Fibroblast of gingiva (primary cell): ENCODE results near the gene PCK2.

Experiments
- DNase-seq: peaks from one replicate; pipeline ENCODE4 v3.0.0-alpha.2; 2011; ENCODE audit warnings: low read depth

PCK2 gene

DNA sequence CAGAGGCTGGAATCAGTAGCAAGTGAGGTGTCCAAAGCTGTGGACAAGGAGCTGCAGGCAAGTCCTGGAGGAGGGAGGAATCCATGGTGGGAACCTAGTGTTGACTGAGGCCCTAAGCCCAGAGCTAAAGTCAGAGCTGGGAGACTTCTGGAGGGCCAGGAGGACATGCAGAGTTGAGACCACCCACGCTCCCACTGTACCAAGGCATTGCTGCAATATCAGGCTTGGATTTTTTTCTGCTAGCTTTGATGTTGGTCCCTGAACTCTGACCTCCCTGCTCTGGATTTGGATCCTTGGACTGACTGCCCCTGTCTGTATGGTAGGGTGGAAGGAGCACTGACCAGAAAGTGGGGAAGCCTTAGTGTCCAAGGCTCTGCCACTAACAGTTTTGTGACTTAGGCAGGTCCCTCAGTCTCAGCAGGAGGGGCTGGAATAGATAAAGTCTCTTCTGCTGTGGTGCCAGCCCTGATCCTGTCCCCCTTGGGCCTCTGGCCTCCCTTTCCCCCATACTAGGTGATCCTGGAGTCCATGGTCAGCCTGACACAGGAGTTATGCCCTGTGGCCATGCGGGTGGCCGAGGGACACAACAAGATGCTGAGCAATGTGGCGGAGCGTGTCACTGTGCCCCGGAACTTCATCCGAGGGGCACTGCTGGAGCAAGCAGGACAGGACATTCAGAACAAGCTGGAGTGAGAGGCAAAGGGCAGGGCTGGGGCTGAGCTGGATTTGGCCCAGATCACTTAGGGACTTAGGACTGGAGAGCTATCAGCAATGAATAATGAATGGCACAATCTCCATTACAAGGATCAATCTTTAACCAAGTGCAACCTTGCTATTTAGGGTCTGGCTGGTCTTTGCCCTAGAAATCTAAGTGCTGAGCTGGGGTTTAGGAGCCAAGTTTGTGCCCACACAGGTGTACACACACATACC, 32.9 kb upstream of the PCK2 start:
- no peak for DNase-seq

DNA sequence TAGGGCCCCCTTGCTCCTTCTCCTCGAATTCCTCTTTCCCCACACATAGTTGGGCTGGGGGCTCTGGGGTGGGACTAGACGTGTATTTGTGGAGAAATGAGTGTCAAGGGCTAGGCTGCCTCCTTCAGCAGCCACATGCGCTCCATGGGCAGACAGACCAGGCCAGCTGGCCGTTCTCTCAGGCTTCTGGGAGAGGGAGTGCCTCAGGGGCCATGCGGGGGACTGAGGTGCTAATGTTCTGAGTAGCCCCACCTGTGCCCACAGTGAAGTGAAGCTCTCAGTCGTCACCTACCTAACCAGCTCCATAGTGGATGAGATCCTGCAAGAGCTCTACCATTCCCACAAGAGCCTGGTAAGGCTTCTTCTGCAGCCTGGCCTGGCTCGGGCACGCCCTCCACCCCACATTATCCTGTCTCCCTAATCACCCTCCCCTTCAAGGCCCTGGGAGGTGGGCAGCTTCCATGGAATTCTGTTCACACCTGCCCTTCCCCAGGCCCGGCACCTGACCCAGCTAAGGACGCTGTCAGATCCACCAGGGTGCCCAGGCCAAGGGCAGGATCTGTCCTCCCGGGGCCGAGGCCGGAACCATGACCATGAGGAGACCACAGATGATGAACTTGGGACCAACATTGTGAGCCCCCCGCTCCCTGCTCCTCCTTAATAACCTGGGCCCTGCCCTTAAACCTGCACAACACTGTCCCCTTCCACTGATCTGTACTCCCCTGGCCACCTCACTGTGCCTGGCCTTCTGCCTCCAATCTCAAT, 31.7 kb upstream of the PCK2 start:
- no peak for DNase-seq

DNA sequence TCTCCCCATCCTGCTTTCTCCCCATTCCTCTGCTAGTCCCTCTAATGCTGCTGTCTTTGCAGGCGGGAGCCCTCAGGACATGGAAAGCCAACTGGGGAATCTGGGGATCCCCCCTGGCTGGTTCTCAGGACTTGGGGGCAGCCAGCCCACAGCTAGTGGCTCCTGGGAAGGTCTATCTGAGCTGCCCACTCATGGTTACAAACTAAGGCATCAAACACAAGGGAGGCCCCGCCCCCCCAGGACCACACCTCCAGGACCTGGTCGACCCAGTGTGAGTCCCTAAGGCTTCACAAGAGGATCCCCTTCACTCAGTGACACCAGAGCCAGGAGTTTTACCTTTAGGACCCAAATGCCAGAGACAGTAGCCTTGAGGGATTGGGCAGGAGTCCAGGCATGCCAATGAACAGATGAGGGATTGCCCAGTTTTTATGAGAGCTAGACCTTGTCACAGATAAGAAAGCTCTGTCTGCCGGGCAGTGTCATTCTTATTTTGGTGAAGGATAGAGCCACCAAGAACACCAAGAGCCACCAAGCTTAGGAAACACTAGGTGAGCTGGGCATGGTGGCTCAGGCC, 30.8 kb upstream of the PCK2 start:
- no peak for DNase-seq

DNA sequence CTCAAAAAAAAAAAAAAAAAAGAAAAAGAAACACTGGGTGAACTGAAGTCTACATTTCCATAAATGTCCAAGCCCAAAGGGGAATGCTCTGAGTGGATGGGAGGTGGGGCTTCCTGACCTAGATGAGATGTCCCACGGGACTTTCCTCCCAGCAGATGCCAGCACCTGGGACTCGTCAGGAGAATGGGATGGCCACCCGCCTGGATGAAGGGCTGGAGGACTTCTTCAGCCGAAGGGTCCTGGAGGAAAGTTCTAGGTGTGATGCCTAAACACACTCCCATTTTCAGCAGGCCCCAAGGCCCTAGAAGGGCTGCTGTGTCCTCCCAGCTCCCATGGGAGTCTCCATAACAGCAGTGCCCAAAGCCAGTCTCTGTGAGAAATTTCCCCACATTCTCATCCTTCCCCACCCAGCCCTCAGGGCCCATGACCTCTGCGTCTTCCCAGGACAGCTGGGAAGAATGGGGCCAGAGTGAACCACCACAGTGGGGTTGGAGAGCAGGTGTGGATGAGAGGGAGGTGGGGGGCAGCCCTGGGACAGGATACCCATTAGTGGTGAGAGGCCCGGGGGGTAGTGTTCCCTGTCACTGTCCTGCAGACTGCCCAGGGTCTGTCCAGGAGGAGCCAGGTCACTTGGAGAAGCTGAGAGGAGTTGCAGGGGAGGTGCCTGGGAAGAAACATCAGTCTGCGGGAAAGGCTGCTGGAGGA, 29.9 kb upstream of the PCK2 start:
- no peak for DNase-seq

DNA sequence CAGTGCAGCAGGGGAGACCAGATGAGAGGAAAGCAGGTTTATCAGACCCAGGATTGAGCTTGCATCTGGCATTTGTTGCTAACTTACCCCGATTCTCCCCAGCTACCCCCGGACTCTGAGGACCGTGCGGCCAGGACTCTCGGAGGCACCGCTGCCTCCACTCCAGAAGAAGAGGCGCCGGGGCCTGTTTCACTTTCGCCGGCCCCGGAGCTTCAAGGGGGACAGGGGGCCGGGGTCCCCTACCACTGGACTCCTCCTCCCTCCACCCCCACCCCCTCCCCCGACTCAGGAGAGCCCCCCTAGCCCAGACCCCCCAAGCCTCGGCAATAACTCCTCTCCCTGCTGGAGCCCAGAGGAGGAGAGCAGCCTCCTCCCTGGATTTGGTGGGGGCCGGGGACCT, 29.3 kb upstream of the PCK2 start:
- DNase-seq = no peak

DNA sequence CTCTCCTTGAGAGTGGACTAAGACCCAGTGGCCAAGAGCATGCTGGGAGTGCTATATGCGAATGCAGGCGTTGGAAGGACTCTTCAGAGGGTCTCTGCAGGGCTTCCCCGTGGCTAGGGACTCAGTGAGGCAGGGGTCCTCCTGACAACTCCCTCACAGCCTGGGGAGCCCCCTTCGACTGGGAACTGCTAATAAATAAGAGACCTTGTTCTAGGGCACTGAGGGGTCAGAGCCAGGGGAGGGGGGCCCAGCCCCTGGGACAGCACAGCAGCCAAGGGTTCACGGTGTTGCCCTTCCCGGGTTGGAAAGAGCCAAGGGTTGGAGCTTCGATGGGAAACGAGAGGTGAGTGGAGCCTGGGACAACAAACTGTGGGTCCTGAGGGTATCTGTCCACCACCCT, 28.7 kb upstream of the PCK2 start:
- DNase-seq = no peak

DNA sequence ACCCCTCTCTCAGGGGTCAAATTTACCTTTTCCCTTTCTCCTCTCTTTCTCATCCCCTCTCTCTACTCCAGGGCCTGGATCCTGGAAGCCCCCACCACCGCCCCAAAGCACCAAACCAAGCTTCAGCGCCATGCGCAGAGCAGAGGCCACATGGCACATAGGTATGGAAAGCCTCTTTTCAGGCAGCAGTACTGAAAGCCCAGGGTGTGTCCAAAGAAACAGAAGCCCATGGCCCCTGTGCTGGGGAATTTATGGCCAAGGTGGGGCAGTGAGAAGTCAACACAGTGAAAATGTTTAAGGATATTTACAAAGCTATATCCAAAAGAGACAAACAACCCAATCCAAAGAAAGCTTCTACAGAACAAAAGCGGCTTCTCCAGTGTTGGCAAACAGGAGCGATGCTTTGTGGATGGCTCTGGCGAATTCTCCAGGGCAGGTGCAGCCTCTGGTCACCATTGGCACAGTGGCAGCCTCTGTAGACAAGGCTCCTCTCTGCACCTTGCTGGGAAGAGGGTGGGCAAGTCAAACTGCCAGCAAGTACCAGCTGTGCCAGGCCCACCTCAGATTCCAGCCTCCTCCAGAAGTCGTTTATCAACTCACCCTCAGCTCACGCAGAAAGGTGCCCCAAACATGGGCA, 27.5 kb upstream of the PCK2 start:
- DNase-seq = no peak

DNA sequence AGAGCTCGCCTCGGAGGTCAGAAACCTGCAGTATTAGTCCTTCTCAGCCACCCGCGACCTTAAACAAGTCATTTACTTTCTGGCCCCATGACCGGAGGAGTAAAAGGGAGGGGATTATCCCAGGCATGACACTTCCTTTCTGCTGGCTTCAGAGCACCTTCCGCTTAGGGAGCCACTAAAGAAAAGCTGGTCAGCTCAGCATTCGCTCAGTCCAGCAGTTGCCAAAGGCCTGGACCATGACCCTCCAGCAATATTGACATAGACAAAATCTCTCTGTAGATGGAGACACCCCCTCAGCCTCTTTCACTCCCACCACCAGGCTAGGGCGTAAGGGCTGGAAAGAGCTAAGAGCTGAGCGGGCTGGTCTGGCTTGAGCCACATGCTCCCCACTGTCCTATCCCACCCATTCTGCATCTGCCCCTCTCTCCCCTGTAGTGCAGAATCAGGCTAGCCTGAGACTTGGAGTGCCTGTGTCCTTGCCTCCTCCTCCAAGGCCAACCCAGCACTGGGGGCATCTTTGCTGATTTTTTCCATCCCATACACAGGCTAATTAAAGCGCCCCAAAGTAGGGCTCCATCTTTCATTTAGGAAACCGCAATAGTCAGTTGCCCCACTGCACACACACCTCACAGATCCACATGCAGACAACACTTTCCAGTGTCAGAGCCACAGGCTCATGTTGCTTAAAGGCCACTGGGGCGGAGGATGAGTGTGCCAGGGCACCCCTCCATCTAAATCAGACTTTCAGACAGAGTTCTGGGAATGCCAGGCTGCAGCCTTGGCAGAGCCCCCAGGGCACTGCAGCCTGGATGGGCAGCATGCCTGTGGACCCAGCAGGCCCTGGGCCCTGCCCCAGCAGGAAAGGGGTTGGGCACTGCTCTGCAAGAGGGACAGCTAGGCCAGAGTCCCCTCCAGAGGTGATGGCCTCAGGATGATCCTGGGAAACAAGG, 26.7 kb upstream of the PCK2 start:
- DNase-seq = no peak

DNA sequence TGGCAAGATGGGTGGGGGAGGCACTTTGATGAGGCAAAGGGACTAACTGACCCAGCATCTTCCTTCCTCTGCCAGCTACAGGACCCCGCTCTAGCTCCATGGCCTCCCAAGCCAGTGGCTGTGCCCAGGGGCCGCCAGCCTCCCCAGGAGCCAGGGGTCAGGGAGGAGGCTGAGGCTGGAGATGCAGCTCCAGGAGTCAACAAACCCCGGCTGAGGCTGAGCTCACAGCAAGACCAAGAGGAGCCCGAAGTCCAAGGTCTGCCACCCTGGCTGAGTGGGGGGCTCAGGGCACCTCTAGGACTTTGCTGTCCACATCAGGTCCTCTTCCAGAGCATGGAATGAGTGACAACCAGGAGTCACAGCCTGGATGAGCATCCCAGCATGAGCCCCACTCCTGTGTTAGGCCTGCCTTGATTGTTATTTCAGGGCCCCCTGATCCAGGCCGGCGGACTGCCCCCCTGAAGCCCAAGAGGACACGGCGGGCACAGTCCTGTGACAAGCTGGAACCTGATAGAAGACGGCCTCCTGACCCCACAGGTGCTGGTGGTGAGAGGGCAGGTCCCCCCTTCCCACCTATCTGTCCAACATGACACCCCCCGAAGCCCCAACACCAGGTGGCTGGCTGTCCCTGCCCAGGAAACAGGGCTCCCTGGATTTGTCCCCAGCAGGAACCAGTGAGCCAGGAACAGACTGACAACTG, 25.2 kb upstream of the PCK2 start:
- no peak for DNase-seq

DNA sequence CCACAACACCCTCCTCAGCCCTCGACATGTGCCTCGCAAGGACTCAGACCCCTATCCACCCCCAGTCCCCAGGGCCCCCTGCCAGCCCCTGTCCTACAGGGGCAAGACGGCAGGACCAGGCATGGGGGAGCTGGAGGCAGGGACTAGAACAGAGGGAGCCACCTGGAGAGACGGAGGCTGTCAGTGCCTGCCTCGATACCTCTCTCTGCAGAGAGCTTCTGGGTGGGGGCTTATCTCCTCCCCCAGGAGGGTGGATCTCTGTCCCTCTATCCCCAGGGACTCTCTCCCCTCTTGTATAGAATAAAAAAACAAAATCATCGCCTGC, 24.7 kb upstream of the PCK2 start:
- no peak for DNase-seq

DNA sequence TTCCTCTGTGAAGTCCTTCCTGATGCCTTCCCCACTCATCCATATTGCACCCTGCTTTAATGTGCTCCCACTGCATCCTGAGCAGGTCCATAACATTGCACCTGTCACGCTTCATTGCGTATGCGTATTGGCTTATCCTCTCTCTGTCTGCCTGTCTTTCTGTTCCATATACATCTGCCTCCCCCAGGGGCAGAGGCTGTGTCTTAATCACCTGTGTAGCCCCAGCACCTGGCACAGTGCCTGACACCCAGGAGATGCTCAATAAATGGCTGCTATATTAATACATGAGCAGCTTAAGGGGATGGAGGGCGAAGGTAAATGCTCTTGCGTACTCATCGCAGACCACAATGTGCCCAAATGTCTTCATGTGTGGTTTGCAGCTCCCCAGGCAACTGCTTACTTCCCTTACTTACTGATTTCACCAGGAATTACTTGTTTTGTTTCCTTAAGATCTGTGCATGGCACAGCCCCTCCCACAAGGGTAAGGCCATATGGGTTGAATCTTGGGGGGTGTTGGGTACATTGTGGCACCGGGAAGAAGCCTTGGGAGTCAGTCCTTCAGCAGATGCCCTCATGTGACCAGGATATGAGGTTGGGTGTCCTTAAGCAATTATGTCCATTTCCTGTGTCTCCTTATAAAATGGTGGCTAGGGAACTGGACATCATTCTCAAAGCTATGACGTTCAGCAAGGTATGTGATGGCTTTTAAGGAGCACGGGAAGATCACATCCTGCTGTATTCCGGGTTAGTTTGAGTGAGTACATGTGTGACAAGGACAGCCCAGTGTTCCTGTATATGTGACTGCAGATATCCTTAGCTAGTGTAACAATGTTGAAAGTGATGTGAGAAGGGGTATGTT, 23.6 kb upstream of the PCK2 start:
- DNase-seq = no peak

DNA sequence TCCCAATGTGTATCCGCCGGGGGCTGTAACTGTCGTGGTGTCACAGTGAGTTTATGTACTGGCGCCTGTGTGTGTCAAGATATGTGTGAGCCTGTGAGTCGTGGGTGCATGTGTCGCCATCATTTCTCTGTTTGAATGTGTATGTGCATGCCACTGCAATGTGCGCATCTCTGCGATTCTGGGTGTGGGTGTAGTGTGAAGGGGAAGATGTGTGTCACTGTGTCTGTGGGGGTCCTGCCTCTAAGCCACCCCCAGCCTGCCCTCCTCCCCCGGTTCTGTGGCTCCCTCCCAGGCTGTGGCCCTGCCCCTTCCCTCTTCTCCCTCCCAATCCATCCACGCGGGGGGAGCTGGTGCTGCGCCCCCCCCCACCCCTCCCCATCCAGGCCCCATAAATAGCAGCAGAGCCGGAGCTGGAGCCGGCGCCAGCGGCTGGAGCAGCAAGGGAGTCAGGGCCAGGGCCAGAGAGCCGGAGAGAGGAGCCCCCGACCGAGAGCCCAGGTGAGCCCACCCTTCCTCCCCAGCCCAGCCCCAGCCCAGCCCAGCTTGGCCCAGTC, 22.9 kb upstream of the PCK2 start, which contains the start of gene CPNE6:
TSS of gene CPNE6 (plus strand) at position 419 of the 554 bp plus-strand sequence. CDS start 1,375 bp downstream, outside the sequence.
- no peak for DNase-seq

DNA sequence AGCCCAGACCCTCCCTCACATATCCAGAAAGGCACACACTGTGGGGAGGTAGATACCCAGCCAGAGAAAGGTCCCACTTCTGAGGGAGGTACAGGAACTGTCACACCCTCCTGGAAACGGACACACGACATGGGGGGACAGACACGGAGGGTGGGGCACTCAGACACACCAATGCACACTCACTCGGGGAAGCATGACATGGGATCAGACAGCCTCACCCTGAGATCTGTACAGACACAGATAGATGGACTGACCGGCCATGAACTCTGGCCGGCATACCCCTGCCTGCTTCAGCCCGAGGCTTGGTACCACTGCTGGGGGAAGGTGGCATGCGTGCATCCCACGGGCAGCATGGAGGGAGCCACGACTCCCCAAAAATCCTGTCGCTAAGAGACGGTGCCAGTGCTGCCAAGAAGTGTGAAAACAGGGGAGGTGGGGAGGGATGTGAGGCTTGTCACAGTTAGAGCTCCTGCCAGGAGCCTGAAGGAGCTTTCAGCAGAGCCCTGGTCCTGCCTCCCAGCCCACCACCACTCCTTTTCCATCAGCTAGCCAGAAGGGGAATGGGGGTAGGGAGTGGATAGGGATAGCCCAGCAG, 22.2 kb upstream of the PCK2 start:
- DNase-seq = no peak

DNA sequence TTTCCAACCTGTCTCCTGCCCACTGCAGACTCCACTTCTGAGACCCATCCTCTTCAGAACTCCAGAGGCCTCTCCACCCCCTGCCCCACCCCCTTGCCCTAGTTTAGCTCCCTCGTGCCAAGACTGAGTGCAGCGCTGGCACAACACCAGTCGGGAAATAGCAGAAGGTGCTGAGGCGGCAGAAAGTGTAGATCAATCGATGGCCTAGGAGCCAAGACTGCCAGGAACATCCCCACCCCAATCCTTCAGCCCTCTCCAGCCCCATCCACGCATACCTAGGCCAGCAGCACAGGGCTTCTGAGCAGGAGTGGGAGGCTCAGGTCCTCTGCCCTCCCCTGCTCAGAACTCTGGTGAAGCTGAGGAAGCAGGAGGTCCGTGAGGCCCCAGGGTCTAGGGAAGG, 21.7 kb upstream of the PCK2 start:
- no peak for DNase-seq

DNA sequence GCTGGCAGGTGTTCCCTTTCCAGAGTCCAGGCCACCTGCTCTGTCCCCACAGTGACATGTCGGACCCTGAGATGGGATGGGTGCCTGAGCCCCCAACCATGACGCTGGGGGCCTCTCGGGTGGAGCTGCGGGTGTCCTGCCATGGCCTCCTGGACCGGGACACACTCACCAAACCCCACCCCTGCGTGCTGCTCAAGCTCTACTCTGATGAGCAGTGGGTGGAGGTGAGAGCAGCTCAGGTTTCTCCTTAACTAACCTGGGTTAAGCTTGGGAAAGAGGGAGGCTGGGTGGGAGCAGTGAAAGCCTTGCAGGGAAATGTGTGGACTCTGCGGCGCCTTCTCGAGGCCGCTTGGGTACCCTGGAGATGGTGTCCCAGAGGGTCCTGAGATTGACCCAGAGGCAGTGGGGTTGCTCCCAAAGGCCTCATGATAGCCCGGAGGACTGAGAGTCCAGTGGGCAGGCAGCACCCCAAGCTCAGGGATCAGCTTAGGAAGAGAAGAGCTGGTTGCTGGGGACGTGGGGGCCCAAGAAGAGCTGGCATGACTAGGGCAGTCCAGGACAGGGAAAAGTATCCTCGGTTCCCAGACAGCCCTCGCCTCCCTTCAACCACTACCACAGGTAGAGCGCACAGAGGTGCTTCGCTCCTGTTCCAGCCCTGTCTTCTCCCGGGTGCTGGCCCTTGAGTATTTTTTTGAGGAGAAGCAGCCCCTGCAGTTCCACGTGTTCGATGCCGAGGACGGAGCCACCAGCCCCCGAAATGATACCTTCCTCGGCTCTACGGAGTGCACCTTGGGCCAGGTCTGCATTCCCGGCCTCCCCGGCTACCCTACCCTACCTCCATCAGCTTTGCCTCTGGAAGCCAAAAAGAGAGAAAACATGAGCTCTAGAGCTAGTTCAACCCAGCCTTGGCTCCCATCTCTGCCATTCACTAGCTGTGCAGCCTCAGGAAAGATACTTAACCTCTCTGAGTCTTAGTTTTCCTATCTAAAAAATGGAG, 20.9 kb upstream of the PCK2 start:
- DNase-seq = no peak

DNA sequence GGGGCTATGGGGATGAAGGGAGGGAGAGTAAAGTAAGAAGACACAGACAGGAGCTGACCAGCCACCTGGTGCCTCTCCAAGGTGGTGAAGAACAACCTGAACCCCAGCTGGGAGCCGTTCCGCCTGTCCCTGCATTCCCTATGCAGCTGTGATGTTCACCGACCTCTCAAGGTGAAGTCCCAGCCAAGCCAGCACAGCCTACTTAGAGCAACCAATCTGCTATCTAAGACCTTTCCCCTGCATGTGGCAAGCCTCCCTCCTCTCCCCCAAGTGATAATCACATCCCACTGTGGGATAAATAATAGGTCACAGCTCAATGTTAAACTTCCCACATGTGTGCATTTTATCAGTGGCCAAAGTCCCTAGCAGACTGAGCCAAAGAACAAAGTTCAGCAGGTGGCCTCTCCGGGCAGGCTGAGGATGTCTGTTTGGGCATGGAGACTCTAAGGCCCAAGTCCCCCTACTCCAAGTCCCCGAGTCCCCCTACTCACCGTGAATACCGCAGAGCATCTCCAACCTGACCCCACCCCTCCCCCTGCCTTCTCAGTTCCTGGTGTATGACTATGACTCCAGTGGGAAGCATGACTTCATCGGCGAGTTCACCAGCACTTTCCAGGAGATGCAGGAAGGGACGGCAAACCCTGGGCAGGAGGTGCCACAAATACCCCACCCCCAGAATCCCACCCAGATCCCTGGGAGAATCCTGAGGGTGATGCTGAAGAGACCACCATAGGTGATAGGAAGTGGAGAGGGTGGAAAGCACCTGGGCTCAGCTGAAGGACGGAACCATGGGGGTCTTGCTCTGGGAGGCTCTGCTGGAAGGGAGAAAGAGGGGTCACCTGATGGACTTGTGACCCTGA, 19.3 kb upstream of the PCK2 start:
- DNase-seq = no peak
